UCSD-AML1 (cell line): Measurements from ENCODE around the gene PLAU.
"Not testable (repeated sequence)": the region's sequence is repeated elsewhere in the genome, so short reads cannot be mapped to it uniquely, and the experiment has no call there.

Experiments used
- DNase-seq: peaks from one replicate; lab custom pipeline; 2025; ENCODE audit not compliant: unreplicated experiment; lab: John Stamatoyannopoulos, UW

PLAU gene

GRCh38 chr10:73919481-73919880 is 8.5 kb downstream of the PLAU start:
- not testable (repeated sequence) for DNase-seq

- DNase-seq, result peak; percentile 32
Measured at GRCh38 chr10:73920089-73920488, 9.2 kb downstream of the PLAU start.

GRCh38 chr10:73922007-73922863 is 11.3 kb downstream of the PLAU start:
- no peak for DNase-seq

- DNase-seq, result no peak
Measured at GRCh38 chr10:73922864-73923133, 11.9 kb downstream of the PLAU start.

- DNase-seq, result no peak
Measured at GRCh38 chr10:73923935-73924598, 13.1 kb downstream of the PLAU start.

- no peak for DNase-seq
Measured at GRCh38 chr10:73924935-73925334, 14.0 kb downstream of the PLAU start.

- DNase-seq, result no peak
Measured at GRCh38 chr10:73925539-73925938, 14.6 kb downstream of the PLAU start.

- DNase-seq, result no peak
Measured at GRCh38 chr10:73926152-73926764, 15.3 kb downstream of the PLAU start.

GRCh38 chr10:73930630-73931327 is 19.8 kb downstream of the PLAU start:
- DNase-seq, result not testable (repeated sequence)

- peak; percentile 21 for DNase-seq
Measured at GRCh38 chr10:73931767-73932619, 21.1 kb downstream of the PLAU start.

GRCh38 chr10:73932620-73933112 is 21.7 kb downstream of the PLAU start:
- no peak for DNase-seq

- DNase-seq, result no peak
Measured at GRCh38 chr10:73934074-73934473, 23.1 kb downstream of the PLAU start.

GRCh38 chr10:73935895-73936294 is 25.0 kb downstream of the PLAU start:
- DNase-seq, result no peak

GRCh38 chr10:73937333-73938043 is 26.6 kb downstream of the PLAU start:
- no peak for DNase-seq

- DNase-seq, result peak; percentile 83
Measured at GRCh38 chr10:73940634-73941221, 29.8 kb downstream of the PLAU start.

- DNase-seq, result no peak
Measured at GRCh38 chr10:73941300-73941699, 30.4 kb downstream of the PLAU start.

- no peak for DNase-seq
Measured at GRCh38 chr10:73944356-73945100, 33.6 kb downstream of the PLAU start.

- no peak for DNase-seq
Measured at GRCh38 chr10:73946253-73947145, 35.6 kb downstream of the PLAU start.
